Endothelial cell of coronary artery (primary cell): Measurements from ENCODE around the gene KCNK4. TPM values are rescaled to one million over a fixed set of nuclear protein-coding genes. Genes with fewer than 3 reads are reported as not detected.

ENCODE experiments used
- total RNA-seq: library from RNA; depleted of rRNA; stranded (reverse); fragments of >200 nt; gene quantifications from 2 replicates; pipeline ENCODE4 v1.2.3, GENCODE V29; 2014

KCNK4 gene
- not detected in 2 replicates for total RNA-seq

GRCh38 chr11:64291262-64291751, at the start of gene KCNK4:
KCNK4 (plus strand) TSS chr11:64291302; CDS start chr11:64293019, 1,717 bp downstream.

GRCh38 chr11:64246871-64247728, 44.0 kb upstream of the KCNK4 start, which contains the start of gene PPP1R14B:
PPP1R14B (minus strand) TSS chr11:64246943; CDS start chr11:64246673, 270 bp downstream.

GRCh38 chr11:64251016-64251752, 39.9 kb upstream of the KCNK4 start, which contains the start of gene PLCB3:
PLCB3 (plus strand) TSS chr11:64251530; CDS start chr11:64251650, 120 bp downstream.

GRCh38 chr11:64284048-64284961, 6.8 kb upstream of the KCNK4 start, which contains the start of gene BAD:
BAD (minus strand) TSS chr11:64284665; CDS start chr11:64284368, 297 bp downstream.

GRCh38 chr11:64284962-64285884, 5.9 kb upstream of the KCNK4 start, which contains the start of gene GPR137:
GPR137 (plus strand) TSS chr11:64285848; CDS start chr11:64286525, 677 bp downstream.

GRCh38 chr11:64299847-64300648, 8.9 kb downstream of the KCNK4 start, which contains the start of gene CATSPERZ:
CATSPERZ (plus strand) TSS chr11:64300358; CDS start chr11:64300411, 53 bp downstream.

GRCh38 chr11:64305075-64305690, 14.1 kb downstream of the KCNK4 start, which contains the start of gene ESRRA:
ESRRA (plus strand) TSS chr11:64305524; CDS start chr11:64307180, 1,656 bp downstream.

GRCh38 chr11:64317325-64317960, 26.3 kb downstream of the KCNK4 start, which contains the start of gene TRMT112:
TRMT112 (minus strand) TSS chr11:64317559; CDS start chr11:64317526, 33 bp downstream.

GRCh38 chr11:64317961-64318765, 27.1 kb downstream of the KCNK4 start, which contains the start of gene PRDX5:
PRDX5 (plus strand) TSS chr11:64318121; CDS start chr11:64318216, 95 bp downstream.

GRCh38 chr11:64339754-64340408, 48.8 kb downstream of the KCNK4 start, which contains the start of gene CCDC88B:
CCDC88B (plus strand) TSS chr11:64340204; CDS start chr11:64340267, 63 bp downstream.

Other genes starting within 250 kb of the KCNK4 start
- gene MACROD1, start 125.2 kb upstream of the KCNK4 start, total RNA-seq = 32.9 and 36.7 TPM in 2 replicates
- 200 and 221 TPM in 2 replicates for gene STIP1, start 105.1 kb upstream of the KCNK4 start, total RNA-seq
- 27.2 and 55.4 TPM in 2 replicates for gene FERMT3, start 84.6 kb upstream of the KCNK4 start, total RNA-seq
- 20.5 and 28.8 TPM in 2 replicates for gene TRPT1, start 65.1 kb upstream of the KCNK4 start, total RNA-seq
- gene NUDT22, start 65.0 kb upstream of the KCNK4 start, total RNA-seq = 37.2 and 49.1 TPM in 2 replicates
- gene DNAJC4, start 60.8 kb upstream of the KCNK4 start, total RNA-seq = 10.6 and 15.0 TPM in 2 replicates
- 10.8 and 18.4 TPM in 2 replicates for gene VEGFB, start 56.7 kb upstream of the KCNK4 start, total RNA-seq
- gene FKBP2, start 50.2 kb upstream of the KCNK4 start, total RNA-seq = 60.1 and 63.5 TPM in 2 replicates
- 285 and 313 TPM in 2 replicates for gene PPP1R14B, start 44.4 kb upstream of the KCNK4 start, total RNA-seq
- gene PLCB3, start 39.8 kb upstream of the KCNK4 start, total RNA-seq = 65.0 and 68.5 TPM in 2 replicates
- 58.8 and 63.4 TPM in 2 replicates for gene BAD, start 6.6 kb upstream of the KCNK4 start, total RNA-seq
- gene GPR137, start 5.5 kb upstream of the KCNK4 start, total RNA-seq = 6.7 and 10.8 TPM in 2 replicates
- 0.27 TPM in 1 of 2 replicates, not detected in the other for gene CATSPERZ, start 9.1 kb downstream of the KCNK4 start, total RNA-seq
- gene ESRRA, start 14.2 kb downstream of the KCNK4 start, total RNA-seq = 37.9 and 45.5 TPM in 2 replicates
- 214 and 281 TPM in 2 replicates for gene TRMT112, start 26.3 kb downstream of the KCNK4 start, total RNA-seq
- gene PRDX5, start 26.8 kb downstream of the KCNK4 start, total RNA-seq = 241 and 260 TPM in 2 replicates
- 1.3 and 2.4 TPM in 2 replicates for gene CCDC88B, start 48.9 kb downstream of the KCNK4 start, total RNA-seq
- gene RPS6KA4, start 67.9 kb downstream of the KCNK4 start, total RNA-seq = 40.9 and 46.9 TPM in 2 replicates